NCI-H446 treated with DMSO at 0.1 percent for 48 hours (cell line): ENCODE results near the gene NCCRP1.

Experiments used
- DNase-seq: peaks from one replicate; lab custom pipeline; 2025; lab: John Stamatoyannopoulos, UW

Gene NCCRP1

GRCh38 chr19:39164289-39164688 is 32.5 kb upstream of the NCCRP1 start:
- DNase-seq = no peak

GRCh38 chr19:39165857-39166256 is 30.9 kb upstream of the NCCRP1 start:
- DNase-seq = no peak

DNA sequence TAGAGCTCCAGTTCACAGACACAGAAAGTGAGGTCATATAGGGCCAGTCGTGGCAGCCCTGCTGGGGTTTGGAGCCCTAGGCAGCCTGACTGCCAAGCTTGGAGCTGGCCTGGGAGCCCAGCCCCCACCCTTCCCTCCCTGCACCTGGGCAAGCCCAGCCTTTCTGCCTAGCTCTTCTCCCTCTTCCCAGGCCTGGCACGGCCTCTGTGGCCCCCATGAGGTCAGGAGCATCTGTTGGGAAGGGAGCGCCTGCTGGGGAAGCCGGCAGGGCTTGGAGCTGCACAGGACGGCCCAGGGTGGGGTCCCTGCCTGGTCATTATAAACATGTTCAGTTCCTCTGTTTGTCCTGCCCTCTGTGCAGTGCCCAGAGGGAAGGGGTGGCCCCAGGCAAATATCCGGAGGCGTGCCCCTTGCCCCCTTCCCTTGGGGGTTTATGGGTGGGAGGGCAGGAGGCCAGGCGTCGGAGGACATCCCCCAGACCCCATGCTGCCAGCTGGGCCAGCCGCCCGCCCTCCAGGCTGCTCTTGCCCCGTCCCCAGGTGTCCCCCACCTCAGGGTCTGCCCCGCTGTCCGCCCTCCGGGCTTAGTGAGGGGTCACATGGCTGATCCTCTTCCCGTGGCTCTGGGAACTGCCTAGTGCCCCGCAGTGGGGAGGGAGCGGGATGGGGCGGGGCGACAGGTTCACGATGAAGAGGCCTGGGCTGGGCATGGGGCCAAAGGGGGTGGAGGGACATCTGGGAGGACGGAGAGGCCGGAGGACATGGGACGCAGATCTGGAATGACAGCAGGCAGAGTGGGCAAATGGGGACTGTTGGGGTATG is 30.0 kb upstream of the NCCRP1 start:
- DNase-seq = no peak

- no peak for DNase-seq
These were observed 29.1 kb upstream of the NCCRP1 start for GRCh38 chr19:39167461-39168257.

DNA sequence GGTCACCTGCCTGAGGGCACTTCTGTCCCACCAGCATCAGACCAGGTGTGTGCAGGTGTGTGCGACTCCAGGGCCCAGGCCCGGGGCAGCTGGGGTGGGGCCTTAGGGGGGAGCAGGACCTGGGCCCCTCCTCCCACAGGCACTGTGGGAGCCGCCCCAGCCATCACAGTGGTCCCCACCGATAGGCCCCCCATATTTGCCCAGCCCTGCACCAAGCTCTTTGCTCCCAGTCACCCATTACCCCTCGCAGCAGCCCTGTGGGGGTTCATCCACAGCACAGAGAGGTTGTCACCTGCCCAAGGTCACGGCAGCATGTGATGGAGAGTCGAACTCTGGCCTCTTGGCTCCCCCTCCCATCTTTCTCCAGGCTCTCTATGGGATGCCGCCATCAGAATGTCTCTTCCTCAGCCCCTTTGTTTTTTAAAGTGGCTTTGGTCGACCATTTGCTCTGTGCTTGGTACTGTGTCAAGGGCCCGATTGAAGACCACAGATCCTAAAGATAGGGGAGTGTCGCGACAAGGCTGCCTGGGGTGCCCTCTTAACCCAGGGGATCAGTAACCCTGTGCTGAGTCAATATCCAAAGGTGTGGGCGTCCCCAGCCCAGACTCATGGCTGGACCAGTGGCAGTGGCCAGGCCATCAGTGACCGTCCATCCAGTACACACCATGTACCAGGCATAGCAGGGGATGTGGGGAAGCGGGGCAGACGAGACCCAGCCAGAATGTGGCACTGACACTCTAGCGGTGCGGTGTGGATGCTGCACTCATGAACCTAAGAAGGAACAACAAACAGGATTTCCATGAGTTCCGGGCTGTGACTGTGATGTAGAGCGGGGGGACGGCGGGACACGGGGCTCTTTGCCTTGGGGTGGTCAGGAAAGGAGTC is 28.3 kb upstream of the NCCRP1 start:
- no peak for DNase-seq

DNA sequence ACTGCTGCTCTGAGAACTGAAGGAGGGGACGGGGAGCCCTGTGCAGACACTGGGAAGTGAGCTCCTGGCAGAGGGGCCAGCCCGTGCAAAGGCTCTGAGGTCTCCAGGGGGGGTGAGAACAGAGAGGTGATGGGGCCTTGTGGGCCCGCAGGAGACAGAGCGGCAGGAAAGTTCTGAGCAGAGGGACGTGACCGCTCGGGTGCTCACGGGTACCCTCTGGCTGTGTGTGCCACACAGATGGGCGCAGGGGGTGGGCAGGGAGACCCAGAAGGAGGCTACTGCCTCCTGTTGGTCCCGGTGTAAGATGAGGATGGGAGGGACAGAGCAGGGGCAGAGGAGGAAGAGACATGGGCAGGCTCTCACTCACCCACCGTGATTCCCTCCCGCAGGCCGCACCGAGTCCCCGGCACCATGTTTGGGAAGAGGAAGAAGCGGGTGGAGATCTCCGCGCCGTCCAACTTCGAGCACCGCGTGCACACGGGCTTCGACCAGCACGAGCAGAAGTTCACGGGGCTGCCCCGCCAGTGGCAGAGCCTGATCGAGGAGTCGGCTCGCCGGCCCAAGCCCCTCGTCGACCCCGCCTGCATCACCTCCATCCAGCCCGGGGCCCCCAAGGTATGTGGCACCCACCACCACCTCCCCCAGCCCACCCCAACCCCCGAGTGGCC is 27.5 kb upstream of the NCCRP1 start:
- no peak for DNase-seq

DNA sequence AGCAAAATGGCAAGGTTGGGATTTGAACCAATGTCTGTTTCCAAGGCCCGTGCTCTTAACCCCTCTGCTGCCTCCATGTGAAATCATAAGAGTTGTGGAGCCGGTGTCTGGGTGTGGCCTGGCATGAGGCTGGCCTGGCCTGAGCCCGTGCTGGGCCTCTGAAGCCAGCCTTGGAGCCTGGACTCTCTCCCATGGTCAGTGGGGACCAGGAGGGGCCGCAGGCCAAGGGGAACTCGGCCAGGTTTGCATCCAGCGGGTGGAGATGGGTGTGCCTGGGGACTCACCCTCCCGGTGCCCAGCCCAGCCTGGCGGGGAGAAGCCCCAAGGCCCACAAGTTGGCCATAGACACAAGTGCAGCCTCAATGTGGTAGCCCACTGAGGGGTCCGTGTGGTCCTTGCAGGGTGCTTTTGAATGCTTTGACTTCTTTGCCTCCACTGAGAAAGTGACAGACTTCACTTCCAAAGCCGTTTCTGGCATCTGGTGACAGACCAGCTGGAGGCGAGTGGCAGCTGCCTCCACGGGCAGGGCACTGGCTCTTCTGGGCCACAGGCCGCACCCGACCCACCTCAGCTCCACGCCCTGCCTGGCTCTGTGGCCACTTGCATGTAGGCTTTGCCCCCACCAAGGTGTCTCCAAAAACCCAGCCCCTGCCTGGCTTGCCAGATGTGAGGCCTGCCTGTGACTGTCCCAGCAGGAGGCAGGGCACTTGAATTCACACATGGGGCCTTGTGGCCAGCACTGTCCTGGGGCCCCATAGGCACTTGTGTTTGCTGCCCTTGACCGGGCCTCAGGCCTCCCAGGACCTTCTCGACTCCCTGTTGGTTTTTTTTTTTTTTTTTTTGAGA is 26.2 kb upstream of the NCCRP1 start:
- DNase-seq = no peak

DNA sequence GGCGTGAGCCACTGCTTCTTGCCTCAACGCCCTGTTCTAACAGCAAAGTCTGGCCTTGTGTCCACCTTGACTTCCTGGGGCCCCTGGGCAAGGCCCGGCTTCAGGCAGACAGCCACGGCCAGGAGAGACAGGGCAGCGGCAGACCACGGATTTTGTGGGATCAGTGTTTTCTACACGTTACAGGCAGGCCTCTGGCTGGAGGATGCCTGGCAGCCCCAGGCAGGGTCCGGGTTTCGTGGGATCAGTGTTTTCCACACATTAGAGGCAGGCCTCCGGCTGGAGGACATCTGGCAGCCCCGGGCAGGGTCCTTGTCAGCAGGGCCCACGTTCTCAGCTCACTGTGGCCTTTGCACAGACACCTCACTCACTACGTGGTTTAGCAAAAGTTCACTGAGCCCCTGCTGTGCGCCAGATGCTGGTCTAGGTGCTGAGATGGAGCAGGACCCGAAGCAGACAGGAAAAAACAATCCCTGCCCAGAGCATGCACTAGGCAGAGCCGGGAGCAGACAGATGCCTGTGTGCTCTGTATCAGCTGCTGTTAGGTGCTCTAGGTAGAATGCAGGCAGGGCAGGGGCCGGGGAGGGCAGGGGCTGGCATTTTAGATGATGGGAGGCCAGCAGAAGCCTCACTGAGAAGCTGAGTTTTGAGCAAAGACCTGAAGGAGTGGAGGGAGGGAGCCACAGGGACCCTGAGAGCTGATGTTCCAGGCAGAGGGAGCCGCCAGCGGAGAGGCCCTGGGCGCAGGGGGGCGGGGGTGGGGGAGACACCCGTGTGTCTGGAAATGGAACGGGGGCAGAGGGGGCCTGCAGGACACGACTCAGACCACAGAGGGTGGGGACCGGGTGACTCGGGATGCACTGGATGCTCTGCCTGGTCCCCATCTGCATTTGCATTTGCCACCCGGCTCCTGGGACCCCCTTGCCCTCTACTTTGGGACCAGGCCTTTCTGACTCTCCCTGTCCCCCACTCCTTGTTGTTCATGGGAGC is 25.0 kb upstream of the NCCRP1 start:
- DNase-seq = no peak

DNA sequence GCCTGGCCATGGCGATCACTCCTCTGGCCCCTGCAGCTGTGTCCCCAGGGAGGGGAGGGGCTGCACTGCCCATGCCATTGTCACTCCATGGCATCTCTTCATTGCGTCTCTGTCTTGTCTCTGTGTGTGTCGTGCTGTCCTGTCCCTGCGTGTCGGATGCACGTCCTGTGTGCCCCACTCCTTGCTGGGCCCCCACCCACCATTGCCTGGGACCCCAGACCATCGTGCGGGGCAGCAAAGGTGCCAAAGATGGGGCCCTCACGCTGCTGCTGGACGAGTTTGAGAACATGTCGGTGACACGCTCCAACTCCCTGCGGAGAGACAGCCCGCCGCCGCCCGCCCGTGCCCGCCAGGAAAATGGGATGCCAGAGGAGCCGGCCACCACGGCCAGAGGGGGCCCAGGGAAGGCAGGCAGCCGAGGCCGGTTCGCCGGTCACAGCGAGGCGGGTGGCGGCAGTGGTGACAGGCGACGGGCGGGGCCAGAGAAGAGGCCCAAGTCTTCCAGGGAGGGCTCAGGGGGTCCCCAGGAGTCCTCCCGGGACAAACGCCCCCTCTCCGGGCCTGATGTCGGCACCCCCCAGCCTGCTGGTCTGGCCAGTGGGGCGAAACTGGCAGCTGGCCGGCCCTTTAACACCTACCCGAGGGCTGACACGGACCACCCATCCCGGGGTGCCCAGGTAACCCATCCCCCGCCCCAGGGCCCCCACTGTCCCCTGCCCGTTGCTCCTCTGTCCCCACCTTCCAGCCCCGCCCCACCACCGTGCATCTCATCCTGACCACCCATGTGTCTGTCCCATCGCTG is 23.9 kb upstream of the NCCRP1 start:
- DNase-seq = no peak

GRCh38 chr19:39173502-39173991 is 23.2 kb upstream of the NCCRP1 start:
- DNase-seq = no peak

- no peak for DNase-seq
These were observed 22.6 kb upstream of the NCCRP1 start for GRCh38 chr19:39174142-39174541.

- no peak for DNase-seq
These were observed 21.9 kb upstream of the NCCRP1 start for GRCh38 chr19:39174558-39175544.

- DNase-seq = no peak
These were observed 21.2 kb upstream of the NCCRP1 start for GRCh38 chr19:39175564-39175963.

GRCh38 chr19:39177110-39177699 is 19.6 kb upstream of the NCCRP1 start:
- no peak for DNase-seq

GRCh38 chr19:39177736-39178135 is 19.0 kb upstream of the NCCRP1 start:
- DNase-seq = no peak

- DNase-seq = no peak
These were observed 18.3 kb upstream of the NCCRP1 start for GRCh38 chr19:39178296-39179006.
